Lung microvascular endothelial cell (primary cell): ENCODE results near the gene COQ10B. TPM values are rescaled to one million over a fixed set of nuclear protein-coding genes. Genes with fewer than 3 reads are reported as not detected.
"Not testable (repeated sequence)": the region's sequence is repeated elsewhere in the genome, so short reads cannot be mapped to it uniquely, and the experiment has no call there.

Experiments
- DNase-seq, 2 donors: peaks; one replicate each; pipeline versions ENCODE4 v3.0.0 to v3.0.0-alpha.2; 2010; ENCODE audit warnings: low read depth in 2 of 2
- total RNA-seq: library from RNA; depleted of rRNA; stranded (reverse); fragments of >200 nt; gene quantifications from 2 replicates; pipeline ENCODE4 v1.2.1, GENCODE V29; 2014

The COQ10B gene
- total RNA-seq, result 19.0 and 30.0 TPM in 2 replicates

- peak; percentile 100 for DNase-seq
These were observed at the start of gene COQ10B for GRCh38 chr2:197453123-197453913. Gene COQ10B (plus strand): TSS chr2:197453552. CDS start chr2:197453561, 9 bp downstream.

- DNase-seq, result no peak
These were observed 47.8 kb upstream of the COQ10B start for GRCh38 chr2:197405582-197405981.

GRCh38 chr2:197414039-197414438 lies 39.3 kb upstream of the COQ10B start:
- DNase-seq, result no peak

- DNase-seq, result no peak
These were observed 38.8 kb upstream of the COQ10B start for GRCh38 chr2:197414515-197414914.

GRCh38 chr2:197416268-197416667 lies 37.1 kb upstream of the COQ10B start:
- no peak for DNase-seq

GRCh38 chr2:197419438-197419837 lies 33.9 kb upstream of the COQ10B start:
- no peak for DNase-seq

GRCh38 chr2:197423307-197423706 lies 30.0 kb upstream of the COQ10B start:
- DNase-seq, result no peak

- DNase-seq, result no peak
These were observed 27.8 kb upstream of the COQ10B start for GRCh38 chr2:197425550-197425949.

GRCh38 chr2:197426723-197427603 lies 26.4 kb upstream of the COQ10B start:
- peak in 1 of 2 donors; percentile 11 for DNase-seq

GRCh38 chr2:197427986-197428385 lies 25.4 kb upstream of the COQ10B start:
- no peak for DNase-seq

GRCh38 chr2:197431858-197432257 lies 21.5 kb upstream of the COQ10B start:
- DNase-seq, result no peak

- DNase-seq, result not testable (repeated sequence)
These were observed 20.8 kb upstream of the COQ10B start for GRCh38 chr2:197432527-197432926.

- peak; percentile 12 to 13 for DNase-seq
These were observed 19.4 kb upstream of the COQ10B start for GRCh38 chr2:197433780-197434438.

GRCh38 chr2:197434541-197435513 lies 18.5 kb upstream of the COQ10B start, which contains the start of gene SF3B1:
Gene SF3B1 (minus strand): TSS chr2:197435028. CDS start chr2:197434999, 29 bp downstream.
- peak; percentile 98 for DNase-seq

GRCh38 chr2:197435598-197436420 lies 17.5 kb upstream of the COQ10B start:
- no peak for DNase-seq

- DNase-seq, result no peak
These were observed 16.0 kb upstream of the COQ10B start for GRCh38 chr2:197437380-197437779.

GRCh38 chr2:197442857-197443256 lies 10.5 kb upstream of the COQ10B start:
- no peak for DNase-seq

- peak in 1 of 2 donors; percentile 81 for DNase-seq
These were observed 7.6 kb upstream of the COQ10B start for GRCh38 chr2:197445746-197446145.

- DNase-seq, result no peak
These were observed 6.5 kb upstream of the COQ10B start for GRCh38 chr2:197446844-197447243.

GRCh38 chr2:197450465-197450864 lies 2.9 kb upstream of the COQ10B start:
- DNase-seq, result no peak
